ENCODE results near the gene PRMT2.

PRMT2 gene

DNA sequence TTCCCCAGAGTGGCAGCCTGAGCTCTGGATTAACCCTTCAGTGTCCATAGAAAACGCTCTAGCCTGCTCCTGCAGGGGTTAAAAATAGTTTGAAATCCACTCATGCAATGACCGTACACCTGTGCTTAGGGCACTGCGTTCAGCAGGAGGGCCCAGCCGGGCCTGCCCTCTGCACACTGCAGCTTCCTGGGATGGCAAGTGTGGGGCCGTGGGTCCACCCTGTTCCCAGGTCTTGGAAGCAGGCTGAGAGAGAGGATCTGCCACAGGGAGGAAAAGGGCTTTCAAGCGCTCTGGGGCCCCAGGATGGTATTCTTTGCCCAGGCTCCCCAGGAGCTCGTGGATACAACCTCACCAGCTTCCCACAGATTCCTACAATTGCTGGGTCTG, 29.1 kb upstream of the PRMT2 start:
- no peak overlapping the region for H3K4me3 ChIP-seq (replicated peaks; ENCODE audit: low read depth, low read length)
- no peak for DNase-seq (ENCODE audit: low read depth)
- TF ChIP-seq, protein P1, sequence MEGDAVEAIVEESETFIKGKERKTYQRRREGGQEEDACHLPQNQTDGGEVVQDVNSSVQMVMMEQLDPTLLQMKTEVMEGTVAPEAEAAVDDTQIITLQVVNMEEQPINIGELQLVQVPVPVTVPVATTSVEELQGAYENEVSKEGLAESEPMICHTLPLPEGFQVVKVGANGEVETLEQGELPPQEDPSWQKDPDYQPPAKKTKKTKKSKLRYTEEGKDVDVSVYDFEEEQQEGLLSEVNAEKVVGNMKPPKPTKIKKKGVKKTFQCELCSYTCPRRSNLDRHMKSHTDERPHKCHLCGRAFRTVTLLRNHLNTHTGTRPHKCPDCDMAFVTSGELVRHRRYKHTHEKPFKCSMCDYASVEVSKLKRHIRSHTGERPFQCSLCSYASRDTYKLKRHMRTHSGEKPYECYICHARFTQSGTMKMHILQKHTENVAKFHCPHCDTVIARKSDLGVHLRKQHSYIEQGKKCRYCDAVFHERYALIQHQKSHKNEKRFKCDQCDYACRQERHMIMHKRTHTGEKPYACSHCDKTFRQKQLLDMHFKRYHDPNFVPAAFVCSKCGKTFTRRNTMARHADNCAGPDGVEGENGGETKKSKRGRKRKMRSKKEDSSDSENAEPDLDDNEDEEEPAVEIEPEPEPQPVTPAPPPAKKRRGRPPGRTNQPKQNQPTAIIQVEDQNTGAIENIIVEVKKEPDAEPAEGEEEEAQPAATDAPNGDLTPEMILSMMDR (IDR thresholded peaks at IDR 0.05; ENCODE audit: low read length, missing control alignments) = no peak

DNA sequence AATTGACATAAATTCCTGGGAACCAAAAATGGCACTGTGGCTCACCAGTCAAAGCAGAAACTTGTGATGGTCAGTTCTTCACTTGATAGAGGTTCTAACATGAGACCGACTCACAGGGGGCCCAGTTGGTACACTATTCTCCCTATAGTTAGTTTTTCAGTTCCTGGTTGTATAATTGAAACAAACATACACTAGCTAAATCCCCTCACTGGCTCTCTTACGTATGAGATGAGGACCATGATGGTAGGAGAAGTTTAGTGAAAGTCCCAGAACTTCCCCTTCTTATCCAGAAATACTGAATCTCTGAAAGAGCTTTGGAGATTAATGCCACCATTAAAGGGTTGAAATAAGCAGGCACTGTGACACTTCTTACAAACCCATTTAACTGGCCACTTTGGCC, 27.8 kb upstream of the PRMT2 start:
- TF ChIP-seq, protein P1 (IDR thresholded peaks at IDR 0.05; ENCODE audit: low read length, missing control alignments) = no peak
- DNase-seq (ENCODE audit: low read depth) = no peak
- H3K4me3 ChIP-seq (replicated peaks; ENCODE audit: low read depth, low read length) = no peak overlapping the region

DNA sequence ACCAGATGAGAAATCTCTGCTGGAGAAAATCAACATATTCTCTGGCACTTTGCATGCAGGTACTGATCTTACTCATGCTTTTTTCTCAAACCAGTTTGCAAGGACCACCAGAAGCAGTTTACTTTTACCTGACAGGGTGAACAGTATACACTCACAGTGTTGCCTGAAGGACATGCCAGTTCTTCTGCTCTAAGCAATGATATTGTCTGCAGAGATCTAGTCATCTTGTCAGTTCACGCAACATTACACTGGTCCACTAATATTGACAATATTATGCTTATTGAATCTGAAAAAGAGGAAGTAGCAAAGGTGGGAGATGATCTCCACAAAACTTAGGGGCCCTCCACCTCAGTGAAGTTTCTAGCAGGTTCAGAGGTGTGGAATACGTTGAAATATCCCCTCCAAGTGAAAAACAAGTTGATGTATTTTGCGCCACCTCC, 26.8 kb upstream of the PRMT2 start:
- no peak overlapping the region for H3K4me3 ChIP-seq (replicated peaks; ENCODE audit: low read depth, low read length)
- no peak for DNase-seq (ENCODE audit: low read depth)
- TF ChIP-seq, protein P1 (IDR thresholded peaks at IDR 0.05; ENCODE audit: low read length, missing control alignments) = no peak

- TF ChIP-seq, protein P1 (IDR thresholded peaks at IDR 0.05; ENCODE audit: low read length, missing control alignments) = no peak
- H3K4me3 ChIP-seq (replicated peaks; ENCODE audit: low read depth, low read length) = no peak overlapping the region
- DNase-seq (ENCODE audit: low read depth) = no peak
Measured at GRCh38 chr21:46610018-46610701, 25.3 kb upstream of the PRMT2 start.

DNA sequence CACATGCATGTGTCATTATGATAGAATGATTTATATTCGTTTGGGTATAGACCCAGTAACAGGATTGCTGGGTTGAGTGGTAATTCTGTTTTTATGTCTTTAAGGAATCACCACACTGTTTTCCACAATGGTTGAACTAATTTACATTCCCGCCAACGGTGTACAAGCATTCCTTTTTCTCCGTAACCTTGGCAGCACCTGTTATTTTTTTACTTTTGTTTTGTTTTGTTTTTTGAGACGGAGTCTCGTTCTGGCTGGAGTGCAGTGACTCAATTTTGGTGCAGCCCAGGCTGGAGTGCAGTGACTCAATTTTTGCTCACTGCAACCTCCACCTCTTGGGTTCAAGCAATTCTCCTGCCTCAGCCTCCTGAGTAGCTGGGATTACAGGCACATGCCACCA, 22.1 kb upstream of the PRMT2 start:
- DNase-seq (ENCODE audit: low read depth) = no peak
- TF ChIP-seq, protein P1 (IDR thresholded peaks at IDR 0.05; ENCODE audit: low read length, missing control alignments) = no peak
- H3K4me3 ChIP-seq (replicated peaks; ENCODE audit: low read depth, low read length) = no peak overlapping the region

GRCh38 chr21:46616050-46616449, 19.4 kb upstream of the PRMT2 start:
- DNase-seq (ENCODE audit: low read depth) = no peak
- no peak overlapping the region for H3K4me3 ChIP-seq (replicated peaks; ENCODE audit: low read depth, low read length)
- TF ChIP-seq, protein P1 (IDR thresholded peaks at IDR 0.05; ENCODE audit: low read length, missing control alignments) = no peak

DNA sequence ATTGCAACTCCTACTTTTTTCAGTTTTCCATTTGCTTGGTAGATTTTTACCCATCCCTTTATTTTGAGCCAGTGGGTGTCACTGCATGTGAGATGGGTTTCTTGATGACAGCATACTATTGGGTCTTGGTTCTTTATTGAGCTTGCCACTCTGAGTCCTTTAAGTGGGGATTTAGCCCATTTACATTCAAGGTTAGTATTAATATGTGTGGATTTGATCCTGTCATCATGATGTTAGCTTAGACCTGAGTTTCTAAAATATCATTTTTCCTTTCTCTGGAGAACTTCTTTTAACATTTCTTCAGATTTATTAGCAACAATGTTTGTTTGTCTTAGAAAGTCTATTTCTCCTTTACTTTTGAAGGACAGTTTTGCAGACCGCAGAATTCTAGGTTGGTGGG, 18.8 kb upstream of the PRMT2 start:
- H3K4me3 ChIP-seq (replicated peaks; ENCODE audit: low read depth, low read length) = no peak overlapping the region
- TF ChIP-seq, protein P1 (IDR thresholded peaks at IDR 0.05; ENCODE audit: low read length, missing control alignments) = no peak
- no peak for DNase-seq (ENCODE audit: low read depth)
